ENCODE results near the gene TNC.

DNA sequence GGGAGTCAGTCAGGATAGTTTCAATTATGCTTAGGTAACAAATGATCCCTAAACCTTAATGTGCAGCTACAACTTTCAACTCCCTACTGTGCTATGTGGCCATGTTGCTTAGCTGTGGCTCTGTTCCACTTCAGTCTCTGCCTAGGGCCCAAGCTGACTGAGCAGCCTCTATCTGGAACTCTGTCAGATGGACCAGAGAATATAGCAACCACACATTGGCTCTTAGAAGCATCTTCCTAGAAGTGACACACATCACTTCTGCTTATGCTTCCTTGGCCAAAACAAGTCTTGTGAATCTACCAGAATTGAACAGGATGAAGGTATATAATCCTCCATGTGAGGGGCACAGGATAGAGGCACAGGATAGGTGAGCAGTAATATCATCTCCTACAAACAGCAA is 36.7 kb upstream of the TNC start:
- TF ChIP-seq, protein P1, sequence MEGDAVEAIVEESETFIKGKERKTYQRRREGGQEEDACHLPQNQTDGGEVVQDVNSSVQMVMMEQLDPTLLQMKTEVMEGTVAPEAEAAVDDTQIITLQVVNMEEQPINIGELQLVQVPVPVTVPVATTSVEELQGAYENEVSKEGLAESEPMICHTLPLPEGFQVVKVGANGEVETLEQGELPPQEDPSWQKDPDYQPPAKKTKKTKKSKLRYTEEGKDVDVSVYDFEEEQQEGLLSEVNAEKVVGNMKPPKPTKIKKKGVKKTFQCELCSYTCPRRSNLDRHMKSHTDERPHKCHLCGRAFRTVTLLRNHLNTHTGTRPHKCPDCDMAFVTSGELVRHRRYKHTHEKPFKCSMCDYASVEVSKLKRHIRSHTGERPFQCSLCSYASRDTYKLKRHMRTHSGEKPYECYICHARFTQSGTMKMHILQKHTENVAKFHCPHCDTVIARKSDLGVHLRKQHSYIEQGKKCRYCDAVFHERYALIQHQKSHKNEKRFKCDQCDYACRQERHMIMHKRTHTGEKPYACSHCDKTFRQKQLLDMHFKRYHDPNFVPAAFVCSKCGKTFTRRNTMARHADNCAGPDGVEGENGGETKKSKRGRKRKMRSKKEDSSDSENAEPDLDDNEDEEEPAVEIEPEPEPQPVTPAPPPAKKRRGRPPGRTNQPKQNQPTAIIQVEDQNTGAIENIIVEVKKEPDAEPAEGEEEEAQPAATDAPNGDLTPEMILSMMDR (IDR thresholded peaks at IDR 0.05): no peak
- TF ChIP-seq POLR2A (IDR thresholded peaks at IDR 0.05): no peak
